ENCODE data around the gene RPS6KB2.

- TF ChIP-seq CTCF (IDR thresholded peaks at IDR 0.05), result no peak
- TF ChIP-seq POLR2A (IDR thresholded peaks at IDR 0.05), result no peak
Observed at GRCh38 chr11:67384851-67385366, 43.4 kb upstream of the RPS6KB2 start.

Data from uterus (tissue), 2 donors.